ENCODE measurements around the gene WBP2NL. TPM values are rescaled to one million over a fixed set of nuclear protein-coding genes. Genes with fewer than 3 reads are reported as not detected.

WBP2NL gene
- total RNA-seq, 4 donors from 2014 or later = 1.3 to 5.1 (median 2.7) TPM

DNA sequence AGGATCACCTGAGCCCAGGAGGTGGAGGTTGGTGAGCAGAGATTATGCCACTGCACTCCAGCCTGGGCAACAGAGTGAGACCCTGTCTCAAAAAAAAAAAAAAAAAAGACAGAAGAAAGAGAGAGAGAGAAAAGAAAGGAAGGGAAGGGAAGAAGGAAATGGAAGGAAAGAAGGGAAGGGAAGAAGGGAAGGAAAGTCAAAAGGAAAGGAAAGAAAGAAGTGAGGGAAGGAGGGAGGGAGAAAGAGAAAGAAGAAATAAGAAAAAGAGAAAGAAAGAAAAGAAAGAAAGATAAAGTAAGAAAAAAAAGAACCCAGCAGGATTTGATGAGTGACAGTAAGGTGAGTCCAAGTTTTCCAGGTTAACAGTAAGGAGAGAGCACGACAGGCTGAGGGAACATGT lies 19.6 kb downstream of the WBP2NL start:
- no peaks in the 10 kb centered on the region for H3K27me3 ChIP-seq
- no peak for DNase-seq
- TF ChIP-seq POLR2A (IDR thresholded peaks at IDR 0.05) = no peak
- TF ChIP-seq, protein P1, sequence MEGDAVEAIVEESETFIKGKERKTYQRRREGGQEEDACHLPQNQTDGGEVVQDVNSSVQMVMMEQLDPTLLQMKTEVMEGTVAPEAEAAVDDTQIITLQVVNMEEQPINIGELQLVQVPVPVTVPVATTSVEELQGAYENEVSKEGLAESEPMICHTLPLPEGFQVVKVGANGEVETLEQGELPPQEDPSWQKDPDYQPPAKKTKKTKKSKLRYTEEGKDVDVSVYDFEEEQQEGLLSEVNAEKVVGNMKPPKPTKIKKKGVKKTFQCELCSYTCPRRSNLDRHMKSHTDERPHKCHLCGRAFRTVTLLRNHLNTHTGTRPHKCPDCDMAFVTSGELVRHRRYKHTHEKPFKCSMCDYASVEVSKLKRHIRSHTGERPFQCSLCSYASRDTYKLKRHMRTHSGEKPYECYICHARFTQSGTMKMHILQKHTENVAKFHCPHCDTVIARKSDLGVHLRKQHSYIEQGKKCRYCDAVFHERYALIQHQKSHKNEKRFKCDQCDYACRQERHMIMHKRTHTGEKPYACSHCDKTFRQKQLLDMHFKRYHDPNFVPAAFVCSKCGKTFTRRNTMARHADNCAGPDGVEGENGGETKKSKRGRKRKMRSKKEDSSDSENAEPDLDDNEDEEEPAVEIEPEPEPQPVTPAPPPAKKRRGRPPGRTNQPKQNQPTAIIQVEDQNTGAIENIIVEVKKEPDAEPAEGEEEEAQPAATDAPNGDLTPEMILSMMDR (IDR thresholded peaks at IDR 0.05) = no peak
- intact Hi-C loops (cut with DNase I) = no loop called here
- H3K4me1 ChIP-seq = no peaks in the 10 kb centered on the region
- 66 to 73% methylated on average over 1 of the region's 1 CpG for WGBS, 2 donors
- no peaks in the 10 kb centered on the region for H3K36me3 ChIP-seq
- H3K9me3 ChIP-seq = no peaks in the 10 kb centered on the region
- H3K27ac ChIP-seq = no peak overlapping the region
- H3K4me3 ChIP-seq (replicated peaks in 1 of 3) = no peak overlapping the region

DNA sequence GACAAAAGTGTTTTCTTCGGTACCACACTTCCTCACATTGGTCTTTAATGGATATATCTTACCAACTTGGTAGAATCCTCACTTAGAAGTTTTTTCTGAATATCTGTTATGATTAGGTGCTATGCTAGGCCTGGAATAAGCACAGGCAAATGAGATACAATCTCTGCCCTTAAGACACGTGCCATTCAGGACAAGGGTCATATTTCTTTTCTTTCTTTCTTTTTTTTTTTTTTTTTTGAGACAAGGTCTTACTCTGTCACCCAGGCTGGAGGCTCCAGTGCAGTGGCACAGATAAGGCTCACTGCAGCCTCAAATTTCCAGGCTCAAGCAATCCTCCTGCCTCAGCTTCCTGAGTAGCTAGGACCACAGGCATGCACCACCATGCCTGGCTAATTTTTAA lies 23.0 kb downstream of the WBP2NL start:
- no peaks in the 10 kb centered on the region for H3K36me3 ChIP-seq
- no peaks in the 10 kb centered on the region for H3K4me1 ChIP-seq
- intact Hi-C loops (cut with DNase I) = no loop called here
- no peak overlapping the region for H3K4me3 ChIP-seq (replicated peaks in 1 of 3)
- TF ChIP-seq, protein P1 (IDR thresholded peaks at IDR 0.05) = no peak
- no peak for DNase-seq
- WGBS, 2 donors = 88% methylated on average over 2 of the region's 2 CpGs
- no peaks in the 10 kb centered on the region for H3K9me3 ChIP-seq
- no peak overlapping the region for H3K27ac ChIP-seq
- no peaks in the 10 kb centered on the region for H3K27me3 ChIP-seq

DNA sequence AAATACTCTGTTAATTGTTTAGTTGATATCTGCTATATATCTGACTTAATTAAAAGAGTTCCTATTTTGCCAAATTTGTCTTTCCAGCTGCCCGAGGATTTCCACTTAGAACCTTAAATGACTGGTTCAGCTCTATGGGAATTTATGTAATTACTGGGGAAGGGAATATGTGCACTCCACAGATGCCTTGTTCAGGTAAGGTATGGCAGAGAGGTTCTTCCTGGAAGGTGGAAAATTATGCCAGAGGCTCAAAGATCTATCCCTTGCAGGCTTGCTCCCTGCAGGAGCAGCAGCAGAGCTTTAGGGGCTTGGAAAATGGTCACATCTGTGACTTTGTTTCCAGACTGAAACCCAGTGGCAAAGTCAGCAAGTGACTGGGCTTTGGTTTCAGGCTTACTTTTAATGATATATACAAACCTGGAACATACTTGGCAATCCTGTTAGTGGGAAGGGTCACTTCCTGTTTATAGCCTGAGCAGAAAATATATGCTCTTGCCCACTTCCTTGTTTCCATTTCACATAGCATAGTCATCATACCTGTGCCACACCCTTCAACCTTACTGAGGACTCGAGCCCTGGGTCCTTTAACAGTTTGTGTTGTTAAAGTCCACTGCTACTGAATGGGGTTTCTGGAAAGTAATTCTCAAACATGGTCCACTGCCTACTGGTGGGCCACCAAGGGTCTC lies 23.7 kb downstream of the WBP2NL start:
- intact Hi-C loops (cut with DNase I) = no loop called here
- H3K36me3 ChIP-seq = no peaks in the 10 kb centered on the region
- WGBS, 2 donors = 70 to 82% methylated on average over 2 of the region's 2 CpGs
- H3K9me3 ChIP-seq = no peaks in the 10 kb centered on the region
- no peak for DNase-seq
- H3K4me3 ChIP-seq (replicated peaks in 1 of 3) = no peak overlapping the region
- H3K27me3 ChIP-seq = no peaks in the 10 kb centered on the region
- no peak overlapping the region for H3K27ac ChIP-seq
- no peaks in the 10 kb centered on the region for H3K4me1 ChIP-seq
- TF ChIP-seq, protein P1 (IDR thresholded peaks at IDR 0.05) = no peak
- TF ChIP-seq POLR2A (IDR thresholded peaks at IDR 0.05) = no peak

DNA sequence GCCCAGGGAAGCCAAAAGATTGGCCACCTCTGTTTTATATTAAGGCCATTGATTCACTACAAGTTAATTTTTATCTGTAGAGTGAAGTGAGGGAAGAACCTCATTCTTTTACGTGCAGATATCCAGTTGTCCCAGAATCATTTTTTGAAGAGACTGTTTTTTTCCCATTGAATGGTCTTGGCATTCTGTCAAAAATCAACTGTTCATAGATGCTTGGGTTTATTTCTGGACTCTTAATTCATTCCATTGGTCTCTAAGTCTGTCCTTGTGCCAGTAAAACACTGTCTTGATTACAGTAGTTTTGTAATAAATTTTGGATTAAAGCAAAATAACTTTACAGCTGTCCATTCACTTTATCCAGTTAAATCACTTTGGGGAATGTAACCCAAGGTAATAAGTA lies 26.8 kb downstream of the WBP2NL start:
- Histone ChIP-seq H3K27ac (no peak overlapping the region), H3K4me3 (replicated peaks in 1 of 3) (no peak overlapping the region), H3K36me3 (no peaks in the 10 kb centered on the region), H3K4me1 (peaks cover 0 to under 1% of the 10 kb centered on the region in 2 donors), H3K9me3 (no peaks in the 10 kb centered on the region), H3K27me3 (no peaks in the 10 kb centered on the region)
- no peak for DNase-seq
- intact Hi-C loops (cut with DNase I) = no loop called here
- WGBS, 2 donors = 16 to 31% methylated on average over 1 of the region's 1 CpG
- TF ChIP-seq, protein P1 (IDR thresholded peaks at IDR 0.05) = no peak
- no peak for TF ChIP-seq POLR2A (IDR thresholded peaks at IDR 0.05)

DNA sequence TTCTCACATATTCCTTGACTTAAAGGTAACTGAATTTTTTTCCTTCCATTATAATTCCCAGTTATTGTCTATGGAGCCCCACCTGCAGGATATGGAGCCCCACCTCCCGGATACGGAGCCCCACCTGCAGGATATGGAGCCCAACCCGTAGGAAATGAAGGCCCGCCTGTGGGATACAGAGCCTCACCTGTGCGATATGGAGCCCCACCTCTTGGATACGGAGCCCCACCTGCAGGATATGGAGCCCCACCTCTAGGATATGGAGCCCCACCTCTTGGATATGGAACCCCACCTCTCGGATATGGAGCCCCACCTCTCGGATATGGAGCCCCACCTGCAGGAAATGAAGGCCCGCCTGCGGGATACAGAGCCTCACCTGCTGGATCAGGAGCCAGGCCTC lies 28.1 kb downstream of the WBP2NL start:
- H3K9me3 ChIP-seq = no peaks in the 10 kb centered on the region
- DNase-seq = no peak
- intact Hi-C loops (cut with DNase I) = no loop called here
- H3K4me3 ChIP-seq (replicated peaks in 1 of 3) = no peak overlapping the region
- H3K27ac ChIP-seq = no peak overlapping the region
- H3K27me3 ChIP-seq = no peaks in the 10 kb centered on the region
- peaks cover 0 to 11% of the 10 kb centered on the region in 2 donors for H3K4me1 ChIP-seq
- no peak for TF ChIP-seq POLR2A (IDR thresholded peaks at IDR 0.05)
- TF ChIP-seq, protein P1 (IDR thresholded peaks at IDR 0.05) = no peak
- WGBS, 2 donors = 88 to 94% methylated on average over 10 of the region's 10 CpGs
- no peaks in the 10 kb centered on the region for H3K36me3 ChIP-seq

Measured in thyroid gland (tissue), 4 donors.